ENCODE results near the gene SEC16A.

DNA sequence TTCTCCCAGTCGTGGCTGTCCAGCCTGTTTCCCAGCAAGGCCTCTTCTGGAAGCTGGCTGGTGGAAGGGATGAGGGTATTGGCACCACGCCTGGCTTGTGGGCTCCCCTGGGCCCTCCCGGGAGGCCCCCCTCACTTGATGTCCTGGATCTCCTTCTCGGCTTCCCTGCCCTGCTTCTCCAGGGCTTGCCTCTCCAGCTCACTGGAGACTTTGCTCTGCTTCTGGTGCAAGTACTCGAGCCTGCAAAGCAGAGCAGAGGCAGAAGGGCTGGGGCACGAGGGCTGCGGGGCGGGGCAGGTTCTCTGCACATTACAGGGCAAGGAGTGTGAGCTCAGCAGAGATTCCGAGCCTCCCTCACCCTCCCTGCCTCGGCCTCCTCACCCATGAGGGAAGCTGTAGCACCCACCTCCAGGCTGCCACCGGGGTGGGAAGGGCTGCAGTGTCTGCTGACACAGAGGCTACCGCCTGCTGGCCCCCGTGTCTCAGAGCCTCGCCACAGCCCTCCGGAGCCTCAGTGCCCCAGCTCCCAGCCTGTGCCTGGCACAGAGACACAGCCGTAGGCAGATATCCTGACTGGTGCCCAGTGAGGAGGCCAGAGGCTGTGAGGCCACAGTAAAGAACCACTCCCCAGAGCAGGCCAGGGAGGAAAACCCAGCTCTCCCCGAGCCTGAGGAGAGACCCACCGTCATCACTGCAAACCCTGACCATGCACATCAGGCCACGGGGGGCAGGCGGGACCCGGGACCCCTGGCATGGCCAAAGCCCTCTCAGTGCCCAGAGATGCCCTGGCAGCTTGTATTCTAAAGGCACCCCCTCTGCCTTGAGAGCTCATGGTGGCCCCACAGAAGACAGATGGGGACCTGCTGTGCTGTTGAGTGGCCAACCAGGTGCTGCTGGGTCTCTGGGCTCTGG is 90.0 kb downstream of the SEC16A start:
- TF ChIP-seq POLR2A (IDR thresholded peaks at IDR 0.05; ENCODE audit: low read length): no peak
- no peak for TF ChIP-seq GATA1 (IDR thresholded peaks at IDR 0.05; ENCODE audit: low read depth, low read length)
